Measurements from ENCODE around the gene ACER3.

GRCh38 chr11:77074205-77074604, 213.5 kb downstream of the ACER3 start:
- no peak for TF ChIP-seq CHD1 (IDR thresholded peaks at IDR 0.05; ENCODE audit: low read depth, low read length)
- TF ChIP-seq, protein P1, sequence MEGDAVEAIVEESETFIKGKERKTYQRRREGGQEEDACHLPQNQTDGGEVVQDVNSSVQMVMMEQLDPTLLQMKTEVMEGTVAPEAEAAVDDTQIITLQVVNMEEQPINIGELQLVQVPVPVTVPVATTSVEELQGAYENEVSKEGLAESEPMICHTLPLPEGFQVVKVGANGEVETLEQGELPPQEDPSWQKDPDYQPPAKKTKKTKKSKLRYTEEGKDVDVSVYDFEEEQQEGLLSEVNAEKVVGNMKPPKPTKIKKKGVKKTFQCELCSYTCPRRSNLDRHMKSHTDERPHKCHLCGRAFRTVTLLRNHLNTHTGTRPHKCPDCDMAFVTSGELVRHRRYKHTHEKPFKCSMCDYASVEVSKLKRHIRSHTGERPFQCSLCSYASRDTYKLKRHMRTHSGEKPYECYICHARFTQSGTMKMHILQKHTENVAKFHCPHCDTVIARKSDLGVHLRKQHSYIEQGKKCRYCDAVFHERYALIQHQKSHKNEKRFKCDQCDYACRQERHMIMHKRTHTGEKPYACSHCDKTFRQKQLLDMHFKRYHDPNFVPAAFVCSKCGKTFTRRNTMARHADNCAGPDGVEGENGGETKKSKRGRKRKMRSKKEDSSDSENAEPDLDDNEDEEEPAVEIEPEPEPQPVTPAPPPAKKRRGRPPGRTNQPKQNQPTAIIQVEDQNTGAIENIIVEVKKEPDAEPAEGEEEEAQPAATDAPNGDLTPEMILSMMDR (conservative IDR thresholded peaks at IDR 0.05; ENCODE audit: low read depth, low read length): no peak
